DMS114 treated with DMSO at 0.1 percent for 48 hours (cell line): ENCODE measurements around the gene ATP7B.
"Not testable (repeated sequence)": the region's sequence is repeated elsewhere in the genome, so short reads cannot be mapped to it uniquely, and the experiment has no call there.

Experiments
- DNase-seq: peaks from one replicate; lab custom pipeline; 2025; ENCODE audit not compliant: unreplicated experiment; lab: John Stamatoyannopoulos, UW

ATP7B gene

DNA sequence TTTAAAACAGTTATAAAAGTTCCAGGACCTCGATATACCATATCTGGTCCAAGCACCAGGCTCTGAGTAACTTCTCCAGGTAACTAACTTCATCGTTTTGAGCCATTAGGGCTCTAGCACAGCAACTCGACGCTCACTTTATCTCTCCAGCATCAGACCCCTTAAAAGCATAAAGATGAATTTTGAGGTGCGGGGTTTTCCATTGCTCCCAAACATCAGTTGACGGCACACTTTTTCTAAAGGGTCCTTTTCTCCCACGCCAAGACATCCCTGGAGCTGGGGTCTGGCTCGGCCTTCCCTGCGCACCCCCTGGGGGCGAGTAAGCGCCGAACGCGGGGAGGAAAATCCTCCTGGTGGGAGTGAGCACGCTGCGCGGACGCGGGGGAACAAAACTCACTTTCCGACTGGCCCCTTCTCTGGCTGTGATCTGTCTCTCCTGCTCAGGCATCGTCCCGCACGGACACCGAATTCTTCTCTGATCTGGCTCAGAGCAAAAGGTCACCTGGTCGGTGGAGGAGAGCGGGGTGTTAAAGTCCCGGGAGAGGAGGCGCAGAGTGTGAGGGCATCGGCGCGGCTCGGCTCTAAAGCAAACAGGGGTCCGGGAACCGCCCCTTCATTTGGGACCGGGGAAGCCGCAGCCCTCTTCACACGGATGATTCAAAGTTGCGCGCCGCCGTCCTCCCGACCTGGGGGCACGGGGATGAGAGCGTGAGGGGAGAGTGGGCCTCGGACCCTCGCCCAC is at the start of gene ATP7B:
ATP7B (minus strand) TSS at position 561 of the 742 bp plus-strand sequence; CDS start at position 448, 113 bp downstream.
- no peak for DNase-seq

DNA sequence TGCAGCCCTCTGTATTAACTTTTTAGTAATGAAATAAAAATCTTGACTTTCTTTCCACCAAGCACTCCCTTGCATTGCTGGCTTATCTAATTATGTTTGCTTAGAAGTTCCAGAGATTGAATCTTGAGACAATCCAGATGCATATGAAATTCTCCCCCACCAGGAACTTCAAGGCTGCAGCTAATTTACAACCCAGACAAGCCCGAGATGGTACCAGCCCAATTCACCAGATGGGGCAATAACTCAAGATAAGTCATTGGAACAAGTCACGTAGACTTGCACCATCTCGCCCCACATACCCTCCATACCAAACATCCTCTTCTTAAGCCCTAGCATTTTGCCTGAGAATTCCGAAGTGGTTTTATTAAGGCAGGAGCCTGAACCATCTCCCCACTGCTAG is 42.2 kb upstream of the ATP7B start:
- no peak for DNase-seq

- DNase-seq, result no peak
Measured at GRCh38 chr13:52051400-52051799, 40.1 kb upstream of the ATP7B start.

GRCh38 chr13:52048516-52048915 is 37.3 kb upstream of the ATP7B start:
- no peak for DNase-seq

DNA sequence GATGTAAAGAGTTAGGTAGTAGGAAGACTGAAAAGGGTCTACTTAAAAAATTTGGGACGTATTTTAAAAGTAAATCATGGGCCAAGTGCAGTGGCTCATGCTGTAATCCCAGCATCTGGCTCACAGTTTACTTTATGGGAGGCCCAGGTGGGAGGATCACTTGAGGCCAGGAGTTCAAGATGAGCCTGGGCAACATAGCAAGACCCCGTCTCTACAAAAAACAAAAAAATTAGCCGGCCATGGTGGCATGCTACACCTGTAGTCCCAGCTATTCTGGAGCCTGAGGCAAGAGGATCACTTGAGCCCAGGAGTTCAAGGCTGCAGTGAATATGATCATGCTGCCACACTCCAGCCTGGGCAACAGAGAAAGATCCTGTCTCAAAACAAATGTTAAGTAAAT is 36.2 kb upstream of the ATP7B start:
- no peak for DNase-seq

DNA sequence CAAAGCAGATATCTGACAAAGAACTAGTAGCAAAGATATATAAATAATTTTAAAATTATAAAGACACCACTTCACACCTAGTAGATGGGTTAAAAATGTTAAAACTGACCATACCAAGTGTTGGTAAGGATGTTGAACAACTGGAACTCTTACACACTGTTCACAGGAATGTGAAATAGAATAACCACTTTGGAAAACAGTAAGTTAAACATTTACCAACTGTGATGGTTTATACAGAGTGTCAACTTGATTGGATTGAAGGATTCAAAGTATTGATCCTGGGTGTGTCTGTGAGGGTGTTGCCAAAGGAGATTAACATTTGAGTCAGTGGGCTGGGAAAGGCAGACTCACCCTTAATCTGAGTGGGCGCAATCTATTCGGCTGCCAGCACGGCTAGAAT is 32.4 kb upstream of the ATP7B start:
- DNase-seq, result no peak

GRCh38 chr13:52036037-52036436 is 24.8 kb upstream of the ATP7B start:
- DNase-seq, result no peak

DNA sequence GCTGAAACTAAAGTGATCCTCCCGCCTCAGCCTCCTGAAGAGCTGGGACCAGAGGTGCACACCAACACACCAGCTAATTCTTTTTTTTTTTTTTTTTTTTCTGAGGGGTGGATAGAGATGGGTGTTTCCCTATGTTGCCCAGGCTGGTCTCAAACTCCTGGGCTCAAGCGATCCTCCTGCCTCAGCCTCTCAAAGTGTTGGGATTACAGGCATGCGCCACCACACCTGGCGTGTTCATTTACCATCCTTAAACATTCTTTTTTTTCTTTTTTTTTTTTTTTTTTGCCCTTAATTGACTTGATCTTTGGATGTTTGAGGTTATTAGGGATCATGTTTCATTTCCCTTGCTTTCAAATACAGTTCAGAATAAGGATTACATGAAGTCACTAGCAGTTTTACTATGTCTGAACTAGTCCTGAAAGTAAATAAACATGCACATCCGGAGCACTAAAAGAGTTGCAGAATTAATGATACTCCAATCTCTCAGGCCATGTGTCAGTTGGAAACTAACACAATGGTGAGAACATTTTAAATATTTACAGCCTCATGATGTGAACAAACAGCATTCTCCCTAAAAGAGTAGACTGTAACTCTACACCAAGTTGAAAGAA is 23.5 kb upstream of the ATP7B start:
- DNase-seq, result no peak

- no peak for DNase-seq
Measured at GRCh38 chr13:52033039-52033438, 21.8 kb upstream of the ATP7B start.

GRCh38 chr13:52030401-52030800 is 19.2 kb upstream of the ATP7B start:
- DNase-seq, result not testable (repeated sequence)

DNA sequence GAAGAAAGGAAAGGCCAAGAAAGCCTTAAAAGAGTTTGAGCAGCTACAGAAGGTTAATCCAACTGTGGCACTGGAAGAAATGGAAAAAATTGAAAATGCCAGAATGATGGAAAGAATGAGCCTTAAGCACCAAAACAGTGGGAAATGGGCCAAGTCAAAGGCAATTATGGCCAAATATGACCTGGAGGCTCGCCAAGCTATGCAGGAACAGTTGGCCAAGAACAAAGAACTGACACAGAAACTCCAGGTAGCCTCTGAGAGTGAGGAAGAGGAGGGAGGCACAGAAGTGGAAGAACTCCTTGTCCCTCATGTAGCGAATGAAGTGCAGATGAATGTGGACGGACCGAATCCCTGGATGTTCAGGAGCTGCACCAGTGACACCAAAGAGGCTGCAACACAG is 18.3 kb upstream of the ATP7B start:
- DNase-seq, result no peak

DNA sequence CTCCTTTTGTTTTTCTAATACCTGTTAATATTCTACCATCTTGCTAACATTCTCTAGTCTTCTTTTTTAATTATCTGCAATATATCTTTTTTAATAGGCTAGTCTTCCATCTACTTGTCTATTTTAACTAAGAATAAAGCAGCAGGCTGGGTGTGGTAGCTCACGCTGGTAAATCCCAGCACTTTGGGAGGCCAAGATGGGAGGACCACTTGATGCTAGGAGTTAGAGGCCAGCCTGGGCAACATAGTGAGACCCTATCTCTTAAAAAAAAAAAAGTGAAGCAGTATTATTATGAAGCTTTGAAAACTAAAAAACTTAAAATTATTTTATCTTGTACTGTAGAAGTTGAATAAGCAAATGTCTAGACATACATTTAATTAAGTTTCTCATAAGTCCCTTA is 16.6 kb upstream of the ATP7B start:
- no peak for DNase-seq

DNA sequence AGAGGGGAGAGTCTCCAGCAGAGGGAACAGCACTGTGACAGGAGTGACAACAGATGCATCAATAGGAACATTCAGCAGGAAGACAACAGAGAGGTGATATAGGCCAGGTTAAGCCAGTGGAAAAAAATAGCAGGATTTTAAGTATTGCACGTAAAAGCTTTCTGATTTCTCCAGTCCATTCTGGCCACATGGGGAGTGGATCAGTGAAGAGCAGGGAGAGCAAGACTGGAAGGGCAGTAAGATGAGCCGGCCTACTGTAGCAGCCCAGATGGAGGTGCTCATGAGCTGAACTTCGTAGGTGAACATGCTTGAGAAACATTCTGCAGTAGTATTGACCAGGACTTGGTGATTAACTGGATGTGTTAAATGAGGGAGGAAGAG is 15.0 kb upstream of the ATP7B start:
- no peak for DNase-seq

DNA sequence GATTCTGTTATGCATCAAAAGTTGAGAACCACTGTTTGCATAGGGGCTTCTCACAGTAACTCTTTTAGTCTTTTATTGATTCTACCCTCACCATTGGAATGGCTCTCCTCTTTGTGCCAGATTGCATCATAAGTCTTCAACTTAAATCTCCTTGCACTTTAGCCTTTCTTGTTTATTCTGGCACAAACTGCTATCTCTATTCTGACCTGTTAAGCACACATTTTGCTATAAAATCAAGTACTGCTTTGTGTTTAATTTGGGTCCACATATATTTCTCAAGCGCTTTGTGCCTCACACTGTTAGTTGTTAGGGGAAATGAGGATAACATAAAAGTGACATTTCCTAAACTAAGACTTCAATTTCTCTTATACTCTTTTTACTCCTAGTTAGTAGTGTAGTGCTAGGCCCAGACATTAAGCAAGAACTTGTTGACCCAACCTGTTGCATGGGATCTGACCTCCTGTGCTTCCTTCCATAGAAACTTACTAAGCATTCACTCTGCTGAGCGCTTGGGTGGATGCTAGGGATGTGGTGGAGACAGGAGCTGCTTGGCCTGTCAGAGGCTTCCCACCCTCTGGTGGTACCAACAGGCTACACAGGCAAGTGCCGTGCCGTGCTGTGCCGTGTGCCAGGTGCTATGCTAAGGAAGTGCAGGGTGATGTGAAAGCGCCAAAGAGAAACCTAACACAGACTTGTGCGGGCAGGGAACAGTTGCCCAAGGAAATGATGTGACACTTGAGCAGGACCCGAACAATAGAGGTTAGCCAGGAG is 14.4 kb upstream of the ATP7B start:
- no peak for DNase-seq

DNA sequence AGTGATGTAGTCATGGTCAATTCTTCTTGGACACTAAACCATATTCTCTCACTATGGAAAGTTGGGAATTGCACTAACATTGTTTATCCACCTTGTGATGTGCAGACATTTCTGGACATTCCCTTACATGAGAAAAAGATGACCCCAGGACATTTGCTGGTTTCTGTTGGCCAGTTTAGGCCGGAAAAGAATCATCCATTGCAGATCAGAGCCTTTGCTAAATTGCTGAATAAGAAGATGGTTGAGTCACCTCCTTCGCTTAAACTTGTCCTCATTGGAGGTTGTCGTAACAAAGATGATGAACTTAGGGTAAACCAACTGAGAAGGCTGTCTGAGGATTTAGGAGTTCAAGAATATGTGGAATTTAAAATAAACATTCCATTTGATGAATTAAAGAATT is 13.2 kb upstream of the ATP7B start, which contains the start of gene UTP14C:
UTP14C (plus strand) TSS at position 211 of the 400 bp plus-strand sequence. CDS start 4,114 bp downstream, outside the sequence.
- DNase-seq, result no peak

DNA sequence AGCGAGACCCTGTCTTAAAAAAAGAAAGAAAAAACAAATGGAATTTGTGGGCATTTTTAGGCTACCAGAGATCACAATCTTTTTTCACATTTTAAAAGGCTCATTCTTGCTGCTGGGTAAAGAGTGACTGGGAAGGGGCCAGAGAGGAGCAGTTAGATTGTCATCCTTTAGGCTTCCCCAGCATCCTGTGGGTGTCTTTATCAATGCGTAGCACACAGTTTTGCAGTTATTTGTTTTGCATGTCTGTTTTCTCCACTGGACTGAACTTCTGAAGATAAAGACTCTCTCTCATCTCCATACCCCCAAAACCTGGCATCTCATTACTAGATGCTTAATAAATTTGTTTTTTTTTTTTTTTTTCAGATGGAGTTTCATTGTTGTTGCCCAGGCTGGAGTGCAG is 11.1 kb upstream of the ATP7B start:
- DNase-seq, result no peak

GRCh38 chr13:52020191-52020590 is 8.9 kb upstream of the ATP7B start:
- DNase-seq, result no peak

GRCh38 chr13:52016296-52016695 is 5.0 kb upstream of the ATP7B start:
- no peak for DNase-seq

DNA sequence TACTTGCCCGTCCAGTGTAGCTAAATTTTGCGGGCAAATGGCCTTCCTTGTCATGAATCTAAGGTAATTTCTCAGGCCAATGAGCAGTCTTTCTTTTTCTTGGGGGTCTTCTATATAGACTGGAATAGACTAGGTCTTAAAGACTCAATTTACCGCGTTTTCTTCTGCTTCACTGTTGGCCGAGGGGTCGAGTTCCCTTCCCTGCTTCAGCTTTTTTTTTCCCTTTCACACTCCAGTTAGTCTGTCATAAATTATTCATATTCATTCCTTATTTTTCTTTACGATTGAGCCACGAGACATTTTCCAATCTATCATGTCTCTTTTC is 1.2 kb upstream of the ATP7B start:
- no peak for DNase-seq

DNA sequence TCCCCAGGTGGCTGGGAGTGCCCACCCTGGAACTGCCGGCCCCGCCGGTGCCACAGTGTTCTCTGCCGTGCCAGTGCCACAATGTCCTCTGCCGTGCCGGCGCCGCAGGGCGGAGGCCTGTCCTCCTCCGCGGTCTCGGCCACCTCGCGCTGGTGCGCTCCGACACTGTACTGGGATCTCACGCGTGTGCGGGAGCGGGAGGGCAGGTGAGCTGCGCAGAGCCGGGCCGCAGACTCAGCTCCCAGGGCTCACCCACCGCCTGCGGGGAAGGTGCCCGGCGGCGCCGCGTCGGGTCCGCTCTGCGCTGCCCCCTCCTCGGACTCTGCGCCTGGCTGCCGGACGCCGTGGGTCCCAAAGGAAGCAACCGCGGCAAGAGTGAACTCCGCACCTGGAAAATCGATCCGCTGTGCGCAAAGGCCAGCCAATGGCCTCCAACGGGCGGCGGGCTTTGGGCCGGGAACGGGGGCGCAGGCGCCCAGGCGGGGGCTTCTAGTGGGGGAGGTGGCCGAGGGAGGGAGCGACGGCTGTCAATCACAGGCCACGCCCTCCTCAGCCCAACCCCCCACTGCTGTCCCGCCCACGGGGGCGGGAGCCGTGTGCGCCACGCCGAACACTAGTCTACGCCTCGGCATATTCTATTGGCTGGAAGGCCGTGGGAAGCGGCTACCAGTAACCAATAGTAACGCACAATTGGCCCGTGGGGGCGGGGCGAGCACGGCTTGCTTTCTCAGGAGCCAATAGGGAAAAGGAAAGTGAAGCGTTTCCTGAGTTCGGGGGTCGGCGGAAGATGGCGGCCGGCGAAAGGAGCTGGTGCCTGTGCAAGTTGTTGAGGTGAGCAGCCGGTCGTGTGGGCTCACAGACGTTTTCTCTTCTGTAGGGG is 622 bp upstream of the ATP7B start, which contains the start of gene ALG11:
ALG11 (plus strand) TSS at position 767 of the 880 bp plus-strand sequence; CDS start at position 788, 21 bp downstream.
- DNase-seq, result peak; percentile 86

- DNase-seq, result no peak
Measured at GRCh38 chr13:52009946-52010345, 1.3 kb downstream of the ATP7B start.
